NCI-H345 treated with DMSO at 0.1 percent for 48 hours (cell line): ENCODE results near the gene FAM193A.
"Not testable (repeated sequence)": the region's sequence is repeated elsewhere in the genome, so short reads cannot be mapped to it uniquely, and the experiment has no call there.

Source experiments
- DNase-seq: peaks from one replicate; lab custom pipeline; 2025; ENCODE audit not compliant: unreplicated experiment; lab: John Stamatoyannopoulos, UW

The FAM193A gene

GRCh38 chr4:2572076-2572475 is 35.6 kb downstream of the FAM193A start:
- no peak for DNase-seq

GRCh38 chr4:2572866-2573265 is 36.4 kb downstream of the FAM193A start:
- no peak for DNase-seq

GRCh38 chr4:2574009-2574408 is 37.6 kb downstream of the FAM193A start:
- no peak for DNase-seq

- DNase-seq: no peak
Observed at GRCh38 chr4:2574863-2575262, 38.4 kb downstream of the FAM193A start.

- no peak for DNase-seq
Observed at GRCh38 chr4:2576290-2576689, 39.8 kb downstream of the FAM193A start.

GRCh38 chr4:2578106-2578505 is 41.7 kb downstream of the FAM193A start:
- no peak for DNase-seq

- no peak for DNase-seq
Observed at GRCh38 chr4:2579910-2580309, 43.5 kb downstream of the FAM193A start.

GRCh38 chr4:2583092-2583491 is 46.6 kb downstream of the FAM193A start:
- no peak for DNase-seq

GRCh38 chr4:2583517-2583916 is 47.1 kb downstream of the FAM193A start:
- DNase-seq: no peak

- DNase-seq: no peak
Observed at GRCh38 chr4:2586502-2586901, 50.1 kb downstream of the FAM193A start.

- DNase-seq: no peak
Observed at GRCh38 chr4:2587213-2587823, 50.9 kb downstream of the FAM193A start.

- DNase-seq: no peak
Observed at GRCh38 chr4:2588259-2588658, 51.8 kb downstream of the FAM193A start.

- no peak for DNase-seq
Observed at GRCh38 chr4:2591189-2591588, 54.7 kb downstream of the FAM193A start.

- not testable (repeated sequence) for DNase-seq
Observed at GRCh38 chr4:2592014-2592413, 55.6 kb downstream of the FAM193A start.

GRCh38 chr4:2592572-2592971 is 56.1 kb downstream of the FAM193A start:
- no peak for DNase-seq

GRCh38 chr4:2593003-2593402 is 56.6 kb downstream of the FAM193A start:
- DNase-seq: no peak

- no peak for DNase-seq
Observed at GRCh38 chr4:2595436-2595835, 59.0 kb downstream of the FAM193A start.

GRCh38 chr4:2595952-2596552 is 59.6 kb downstream of the FAM193A start:
- no peak for DNase-seq

GRCh38 chr4:2596611-2597010 is 60.2 kb downstream of the FAM193A start:
- no peak for DNase-seq

GRCh38 chr4:2598511-2599303 is 62.3 kb downstream of the FAM193A start:
- DNase-seq: no peak

GRCh38 chr4:2599304-2599654 is 62.8 kb downstream of the FAM193A start:
- DNase-seq: no peak

- no peak for DNase-seq
Observed at GRCh38 chr4:2600878-2601277, 64.4 kb downstream of the FAM193A start.
